Loucy (cell line): ENCODE results near the gene NACAD.

Experiments
- CTCF ChIP-seq: fragments of 200-600 bp; sonication (generic); conservative IDR thresholded peaks from 2 replicates; pipeline ENCODE4 v1.5.1; 2014; ENCODE audit warnings: mild to moderate bottlenecking, antibody characterized with exemption, low read length
- EZH2phosphoT487 ChIP-seq: fragments of 200-600 bp; IDR thresholded peaks from 2 replicates; pipeline ENCODE4 v1.6.1; 2018; ENCODE audit warnings: antibody characterized with exemption, mild to moderate bottlenecking, moderate library complexity, borderline replicate concordance

- TF ChIP-seq CTCF (no peak), EZH2phosphoT487 (no peak)
Measured at GRCh38 chr7:45053941-45054340, 34.8 kb downstream of the NACAD start.
